Psoas muscle (tissue), 8 donors: ENCODE data around the gene AMIGO3. TPM values are rescaled to one million over a fixed set of nuclear protein-coding genes. Genes with fewer than 3 reads are reported as not detected.

Source experiments
- ATAC-seq, 4 donors: fragments of 200-7000 bp; cut with Tn5 transposase; one replicate each; pipeline ENCODE4 v1.9.1; 2020; ENCODE audit warnings: moderate library complexity in 3 of 4, mild to moderate bottlenecking in 2 of 4
- DNase-seq, 2 donors: peaks; one replicate each; pipeline ENCODE4 v3.0.0-alpha.2; 2020
- H3K27ac ChIP-seq: fragments of 200-600 bp; one replicate; pipeline ENCODE4 v1.8.0; 2022
- H3K27me3 ChIP-seq, 3 donors: fragments of 200-600 bp in 1 of 3; one replicate each; pipeline versions ENCODE4 v1.6.1 to v1.8.0; 2013 to 2022; ENCODE audit warnings: low read length in 2 of 3, mild to moderate bottlenecking in 2 of 3, moderate library complexity in 1 of 3; ENCODE audit not compliant: insufficient read depth in 3 of 3
- H3K36me3 ChIP-seq, 2 donors: fragments of 200-600 bp in 1 of 2; one replicate each; pipeline versions ENCODE4 v1.6.1 to v1.8.0; 2013 to 2022; ENCODE audit warnings: low read depth in 1 of 2, mild to moderate bottlenecking in 1 of 2, moderate library complexity in 1 of 2; ENCODE audit not compliant: insufficient read depth in 1 of 2
- H3K4me1 ChIP-seq: fragments of 200-600 bp; one replicate; pipeline ENCODE4 v1.8.0; 2022
- H3K4me3 ChIP-seq: fragments of 200-600 bp; one replicate; pipeline ENCODE4 v1.8.0; 2022; ENCODE audit warnings: mild to moderate bottlenecking
- H3K9me3 ChIP-seq: fragments of 200-600 bp; one replicate; pipeline ENCODE4 v1.8.0; 2022
- WGBS, 3 donors: extraction: QIAGEN DNeasy Blood & Tissue Kit; methylation state at CpG; one replicate each; pipeline versions ENCODE4 v1.1.6 to v1.1.7; 2013; 5-methylcytosine and 5-hydroxymethylcytosine counted together
- intact Hi-C, 2 donors: fragments of 100-400 bp; cut with DNase I; formaldehyde crosslinking; loops; one replicate each; pipeline versions ENCODE4 v1.11.0 to v1.14.2; 2022
- polyA plus RNA-seq, 3 donors: library from polyadenylated mRNA; stranded (reverse); fragments of 200-250 nt; gene quantifications; one replicate each; pipeline ENCODE4 v1.2.3, GENCODE V29; 2013
- total RNA-seq, 4 donors: library from RNA; stranded (reverse); fragmentation: NEBNext Ultra II Directional in 2 of 4; extraction: Animal tissue kit (Norgen Biotek cat#: 25700) in 2 of 4; gene quantifications; one replicate each; pipeline versions ENCODE4 v1.2.1 to v1.2.4, GENCODE V29; 2021 to 2023
- TF ChIP-seq, protein P1 (sequence below): fragments of 200-600 bp; IDR thresholded peaks from one replicate; pipeline ENCODE4 v1.8.0; 2022; ENCODE audit warnings: antibody characterized with exemption
- donor health status: healthy with polysubstance abuse.
- donor health status: DM: no; HTN: no; CAD: no; lungs with moderate emphysema.
- donor health status: Bipolar disorder and iron deficiency.
- donor health status: healthy.
- donor health status: DM: yes; HTN: yes; CAD: no.
- donor health status: DM: no; HTN: no; CAD: no.
- donor health status: DM: no; HTN: no; CAD: no.
- donor health status: DM: yes; HTN: yes; CAD: no.

Gene AMIGO3
- total and polyA plus RNA-seq, 7 donors: 0.36 to 0.94 (median 0.43) TPM; not detected in 3

DNA sequence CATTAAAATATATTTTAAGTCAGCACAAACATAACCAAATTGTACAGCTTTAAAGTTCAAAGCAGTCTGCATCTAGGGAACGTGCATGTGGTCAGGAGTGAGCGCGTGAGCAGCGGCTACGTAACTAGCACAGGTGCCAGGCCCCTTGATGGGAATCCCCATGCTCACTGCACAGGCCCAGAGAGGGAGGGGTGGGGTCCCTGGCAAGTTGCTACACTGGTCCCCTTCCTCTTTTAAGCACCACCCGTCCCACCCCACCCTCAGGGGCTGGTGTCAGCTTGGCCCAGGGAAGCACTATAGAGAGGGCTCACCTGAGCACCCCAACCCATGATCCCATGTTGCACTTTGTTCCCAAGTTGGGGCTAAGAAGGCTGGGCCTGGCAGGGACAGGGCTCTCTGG lies 5.1 kb upstream of the AMIGO3 start:
- no peaks in the 10 kb centered on the region for H3K9me3 ChIP-seq
- DNase-seq (peak in 1 of 2 donors; percentile 64), ATAC-seq (no peak)
- 15 to 23% (median 22%) methylated on average over 6 of the region's 6 CpGs for WGBS, 3 donors
- peak overlapping the region; percentile 83 for H3K4me3 ChIP-seq
- intact Hi-C loops: no loop called here
- H3K27me3 ChIP-seq: no peaks in the 10 kb centered on the region
- H3K27ac ChIP-seq: peak overlapping the region; percentile 94
- H3K4me1 ChIP-seq: peaks cover 24% of the 10 kb centered on the region
- TF ChIP-seq, protein P1, sequence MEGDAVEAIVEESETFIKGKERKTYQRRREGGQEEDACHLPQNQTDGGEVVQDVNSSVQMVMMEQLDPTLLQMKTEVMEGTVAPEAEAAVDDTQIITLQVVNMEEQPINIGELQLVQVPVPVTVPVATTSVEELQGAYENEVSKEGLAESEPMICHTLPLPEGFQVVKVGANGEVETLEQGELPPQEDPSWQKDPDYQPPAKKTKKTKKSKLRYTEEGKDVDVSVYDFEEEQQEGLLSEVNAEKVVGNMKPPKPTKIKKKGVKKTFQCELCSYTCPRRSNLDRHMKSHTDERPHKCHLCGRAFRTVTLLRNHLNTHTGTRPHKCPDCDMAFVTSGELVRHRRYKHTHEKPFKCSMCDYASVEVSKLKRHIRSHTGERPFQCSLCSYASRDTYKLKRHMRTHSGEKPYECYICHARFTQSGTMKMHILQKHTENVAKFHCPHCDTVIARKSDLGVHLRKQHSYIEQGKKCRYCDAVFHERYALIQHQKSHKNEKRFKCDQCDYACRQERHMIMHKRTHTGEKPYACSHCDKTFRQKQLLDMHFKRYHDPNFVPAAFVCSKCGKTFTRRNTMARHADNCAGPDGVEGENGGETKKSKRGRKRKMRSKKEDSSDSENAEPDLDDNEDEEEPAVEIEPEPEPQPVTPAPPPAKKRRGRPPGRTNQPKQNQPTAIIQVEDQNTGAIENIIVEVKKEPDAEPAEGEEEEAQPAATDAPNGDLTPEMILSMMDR: no peak
- H3K36me3 ChIP-seq: peaks cover 2 to 57% of the 10 kb centered on the region in 2 donors

DNA sequence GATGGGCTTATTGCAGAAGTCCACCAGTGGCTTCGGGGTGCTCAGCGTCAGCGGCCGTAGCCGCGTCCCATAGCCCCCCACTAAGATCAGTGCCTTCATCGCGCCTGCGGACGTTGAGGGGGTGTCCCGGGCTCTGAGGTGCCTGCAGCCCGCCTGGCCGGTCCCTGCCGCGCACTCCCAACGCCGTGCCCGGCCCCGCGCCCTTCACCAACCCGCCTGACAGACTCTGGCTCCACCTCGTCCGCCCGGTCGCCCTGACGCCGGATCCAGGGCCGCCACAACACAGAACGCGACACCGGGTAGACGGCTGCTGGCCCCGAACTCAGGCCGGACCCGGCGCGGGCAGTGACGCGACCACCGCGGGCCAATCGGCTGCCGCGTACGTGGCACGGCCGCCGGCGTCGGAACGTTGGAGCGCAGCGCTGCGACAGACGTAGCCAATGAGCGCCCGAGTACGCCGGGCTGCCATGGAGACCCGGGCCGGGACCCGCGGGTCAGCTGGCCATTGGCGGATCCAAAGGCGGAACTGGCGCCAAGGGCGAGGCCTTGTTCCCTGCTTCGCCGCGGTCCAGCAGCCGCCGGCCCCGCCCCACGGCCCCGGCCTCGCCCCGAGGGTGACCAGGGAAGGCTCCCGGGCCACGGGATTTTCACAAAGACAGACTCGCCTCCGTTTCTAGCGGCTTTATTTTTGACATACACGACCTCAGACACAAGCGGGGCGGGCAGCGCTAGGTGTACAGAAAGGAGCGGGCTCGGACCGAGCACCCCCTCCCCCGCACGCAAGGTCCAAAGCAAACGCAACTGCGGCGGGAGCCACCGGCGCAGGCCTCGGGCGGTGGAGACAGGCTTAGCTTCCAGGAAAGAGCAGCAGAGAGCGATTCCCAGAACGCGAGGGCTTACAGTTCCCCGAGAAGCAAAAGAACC lies 4.4 kb upstream of the AMIGO3 start, which contains the start of gene GMPPB:
Gene GMPPB (minus strand): TSS at position 324 of the 924 bp plus-strand sequence. CDS start 225 bp downstream, at position 99.
- Histone ChIP-seq H3K36me3 (peaks cover 2 to 57% of the 10 kb centered on the region in 2 donors), H3K27ac (peak within 1 kb of the TSS; percentile 94), H3K9me3 (no peaks in the 10 kb centered on the region), H3K4me1 (peaks cover 30% of the 10 kb centered on the region), H3K4me3 (peak within 1 kb of the TSS; percentile 83), H3K27me3 (no peaks in the 10 kb centered on the region)
- intact Hi-C loops: no loop called here
- DNase-seq (peak; percentile 98 to 99), ATAC-seq (peak; percentile 87 to 91 (median 88))
- WGBS, 3 donors: 0 to 1% (median 0%) methylated on average over 91 to 102 of the region's 102 CpGs
- TF ChIP-seq, protein P1: no peak

DNA sequence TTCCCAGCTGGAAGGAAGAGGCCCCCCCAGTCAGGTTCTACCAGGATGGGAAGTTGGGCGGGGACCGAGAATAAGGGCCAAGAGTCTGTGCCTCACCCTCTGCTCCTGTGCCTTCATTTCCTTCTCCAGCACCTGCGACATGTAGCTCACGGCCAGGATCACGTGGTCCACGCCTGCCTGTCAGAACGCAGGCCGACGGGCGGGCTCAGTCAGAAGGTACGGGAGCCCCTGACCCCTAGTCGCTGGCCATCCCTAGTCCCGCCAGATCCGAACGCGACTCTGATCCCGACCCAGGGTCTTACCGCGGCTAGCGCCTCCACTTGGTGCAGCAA lies 3.8 kb upstream of the AMIGO3 start:
- peaks cover 2 to 60% of the 10 kb centered on the region in 2 donors for H3K36me3 ChIP-seq
- ATAC-seq (peak; percentile 39 to 57 (median 52)), DNase-seq (peak; percentile 68 to 84)
- H3K4me1 ChIP-seq: peaks cover 36% of the 10 kb centered on the region
- TF ChIP-seq, protein P1: no peak
- WGBS, 3 donors: 0% methylated on average over 13 to 20 of the region's 20 CpGs
- intact Hi-C loops: no loop called here
- H3K27me3 ChIP-seq: no peaks in the 10 kb centered on the region
- H3K9me3 ChIP-seq: no peaks in the 10 kb centered on the region
- H3K27ac ChIP-seq: peak overlapping the region; percentile 94
- peak overlapping the region; percentile 83 for H3K4me3 ChIP-seq

DNA sequence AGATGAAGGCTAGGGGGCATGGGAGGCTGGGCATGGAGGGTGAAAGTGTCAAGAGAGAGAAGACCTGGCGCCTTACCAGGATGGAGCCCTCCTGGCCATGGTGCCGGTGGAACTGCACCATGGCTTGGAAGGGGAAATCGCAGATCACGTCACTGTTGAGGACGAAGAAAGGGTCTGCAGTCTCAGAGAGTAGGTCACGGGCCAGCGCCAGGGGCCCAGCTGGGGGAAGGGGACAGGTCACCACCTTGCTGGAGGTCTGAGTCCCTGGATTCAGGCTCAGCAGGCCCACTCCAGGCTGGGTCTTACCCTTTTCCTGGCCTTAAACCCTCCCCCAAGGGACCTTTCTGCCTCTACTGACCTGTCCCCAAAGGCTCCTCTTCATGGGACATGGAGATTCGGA lies 3.4 kb upstream of the AMIGO3 start:
- Histone ChIP-seq H3K4me3 (peak overlapping the region; percentile 83), H3K9me3 (no peaks in the 10 kb centered on the region), H3K4me1 (peaks cover 40% of the 10 kb centered on the region), H3K27ac (peak overlapping the region; percentile 94), H3K27me3 (no peaks in the 10 kb centered on the region), H3K36me3 (peaks cover 2 to 60% of the 10 kb centered on the region in 2 donors)
- DNase-seq (peak in 1 of 2 donors; percentile 58), ATAC-seq (no peak)
- WGBS, 3 donors: 29 to 59% (median 49%) methylated on average over 6 to 8 of the region's 8 CpGs
- TF ChIP-seq, protein P1: no peak
- intact Hi-C loops: no loop called here
